ENCODE results near the gene C14orf93. TPM values are rescaled to one million over a fixed set of nuclear protein-coding genes. Genes with fewer than 3 reads are reported as not detected.

Gene C14orf93
- total and polyA plus RNA-seq, 2 experiments from 2014 or later: 6.7 to 26.3 TPM

DNA sequence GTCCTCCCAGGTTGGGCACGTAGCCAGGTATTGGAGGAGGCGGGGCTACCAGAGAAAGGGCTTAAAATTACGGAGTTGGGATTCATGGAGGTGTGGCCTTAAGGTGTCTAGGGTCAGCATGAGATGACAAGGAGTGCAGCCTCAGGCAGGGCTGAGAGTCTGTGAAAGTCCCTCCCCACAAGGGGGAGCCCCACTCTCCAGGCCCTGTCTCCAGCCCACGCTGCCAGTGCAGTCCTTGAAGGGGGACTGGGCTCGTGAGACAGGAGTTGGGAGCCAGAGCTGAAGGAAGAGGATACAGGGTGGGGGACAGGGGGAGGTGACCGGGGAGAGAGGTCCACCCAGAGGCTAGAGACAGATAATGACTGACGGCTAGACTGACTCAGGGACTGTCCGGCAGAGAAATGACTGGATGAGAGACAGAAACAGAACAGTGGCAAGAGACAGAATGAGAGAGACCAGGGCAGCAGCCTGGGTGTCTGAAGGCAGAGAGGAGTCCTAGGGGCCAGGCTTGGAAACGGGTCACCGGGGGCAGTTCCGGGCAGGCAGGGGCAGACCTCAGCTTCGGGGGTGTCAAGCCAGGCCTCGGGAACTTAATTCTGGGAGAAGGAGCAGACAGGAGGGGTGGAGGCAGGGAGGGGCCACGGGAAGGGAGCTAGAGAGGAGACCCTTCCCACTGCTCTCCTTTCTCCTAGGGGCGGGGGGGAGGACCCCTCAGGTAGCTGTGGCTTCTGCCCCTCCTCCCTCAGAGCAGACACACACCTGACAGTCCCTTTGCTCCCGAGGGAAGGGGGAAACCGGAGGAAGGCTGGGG, 46.4 kb upstream of the C14orf93 start:
- Histone ChIP-seq H3K9me3 (ENCODE audit: low read depth) (no peaks in the 10 kb centered on the region), H3K4me1 (ENCODE audit: low read depth) (no peaks in the 10 kb centered on the region), H3K27me3 (no peaks in the 10 kb centered on the region), H3K27ac (no peak overlapping the region), H3K36me3 (peaks cover 14% of the 10 kb centered on the region), H3K4me3 (peak overlapping the region; percentile 46)
- TF ChIP-seq, protein P1, sequence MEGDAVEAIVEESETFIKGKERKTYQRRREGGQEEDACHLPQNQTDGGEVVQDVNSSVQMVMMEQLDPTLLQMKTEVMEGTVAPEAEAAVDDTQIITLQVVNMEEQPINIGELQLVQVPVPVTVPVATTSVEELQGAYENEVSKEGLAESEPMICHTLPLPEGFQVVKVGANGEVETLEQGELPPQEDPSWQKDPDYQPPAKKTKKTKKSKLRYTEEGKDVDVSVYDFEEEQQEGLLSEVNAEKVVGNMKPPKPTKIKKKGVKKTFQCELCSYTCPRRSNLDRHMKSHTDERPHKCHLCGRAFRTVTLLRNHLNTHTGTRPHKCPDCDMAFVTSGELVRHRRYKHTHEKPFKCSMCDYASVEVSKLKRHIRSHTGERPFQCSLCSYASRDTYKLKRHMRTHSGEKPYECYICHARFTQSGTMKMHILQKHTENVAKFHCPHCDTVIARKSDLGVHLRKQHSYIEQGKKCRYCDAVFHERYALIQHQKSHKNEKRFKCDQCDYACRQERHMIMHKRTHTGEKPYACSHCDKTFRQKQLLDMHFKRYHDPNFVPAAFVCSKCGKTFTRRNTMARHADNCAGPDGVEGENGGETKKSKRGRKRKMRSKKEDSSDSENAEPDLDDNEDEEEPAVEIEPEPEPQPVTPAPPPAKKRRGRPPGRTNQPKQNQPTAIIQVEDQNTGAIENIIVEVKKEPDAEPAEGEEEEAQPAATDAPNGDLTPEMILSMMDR (IDR thresholded peaks at IDR 0.05; ENCODE audit: low read depth, low read length): peak; percentile 83
- DNase-seq (ENCODE audit: low read depth in 1 of 2, low spot score in 1 of 2): peak; percentile 70 to 76

DNA sequence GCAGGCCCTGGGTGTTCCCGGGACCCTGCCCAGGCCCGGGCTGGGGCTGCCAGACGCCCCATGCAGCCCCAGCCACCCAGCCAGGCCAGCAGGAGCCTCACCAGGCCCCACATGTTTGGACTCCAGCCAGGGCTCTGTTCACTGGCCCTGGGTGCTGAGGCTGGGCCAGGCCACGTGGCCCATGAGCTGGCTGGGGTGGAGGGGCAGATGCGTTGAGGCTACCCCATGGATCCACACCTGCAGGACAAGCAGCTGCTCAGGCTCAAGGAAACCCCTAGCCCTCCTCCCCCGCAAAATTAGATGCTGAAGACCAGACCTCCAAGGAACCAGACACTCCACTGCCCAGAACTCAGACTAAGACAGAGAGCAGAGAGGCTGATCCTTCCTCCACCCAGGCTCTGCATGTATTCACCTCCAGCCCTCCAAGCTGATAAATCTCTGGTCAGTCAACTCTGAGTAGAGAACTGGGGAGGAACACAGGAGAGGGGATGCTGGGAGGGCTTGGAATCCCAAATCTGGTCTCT, 45.7 kb upstream of the C14orf93 start:
- H3K27me3 ChIP-seq: no peaks in the 10 kb centered on the region
- peaks cover 7% of the 10 kb centered on the region for H3K36me3 ChIP-seq
- no peaks in the 10 kb centered on the region for H3K4me1 ChIP-seq (ENCODE audit: low read depth)
- H3K4me3 ChIP-seq: no peak overlapping the region
- TF ChIP-seq, protein P1 (IDR thresholded peaks at IDR 0.05; ENCODE audit: low read depth, low read length): no peak
- H3K9me3 ChIP-seq (ENCODE audit: low read depth): no peaks in the 10 kb centered on the region
- no peak overlapping the region for H3K27ac ChIP-seq
- DNase-seq (ENCODE audit: low read depth in 1 of 2, low spot score in 1 of 2): peak in 1 of 2 donors; percentile 45

DNA sequence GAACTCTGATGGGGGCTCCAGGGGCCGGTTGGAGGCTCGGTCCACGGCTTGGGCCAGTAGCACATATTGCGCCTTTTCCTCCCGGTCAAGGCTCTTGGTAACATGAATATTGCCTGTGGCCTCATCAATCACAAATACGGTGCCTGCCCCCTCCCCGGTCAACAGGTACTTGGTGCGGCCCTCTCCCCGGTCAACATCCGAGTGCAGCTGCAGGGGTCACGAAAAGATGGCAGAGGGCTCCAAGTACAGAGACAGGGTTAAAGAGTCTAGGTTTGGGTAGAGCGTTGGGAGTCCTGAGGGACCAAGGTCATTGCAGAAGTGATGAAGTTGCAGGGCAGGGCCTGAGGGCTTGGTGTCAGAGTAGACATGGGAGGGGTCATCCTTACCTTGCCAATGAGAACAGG, 45.2 kb upstream of the C14orf93 start:
- TF ChIP-seq, protein P1 (IDR thresholded peaks at IDR 0.05; ENCODE audit: low read depth, low read length): no peak
- Histone ChIP-seq H3K9me3 (ENCODE audit: low read depth) (no peaks in the 10 kb centered on the region), H3K27me3 (no peaks in the 10 kb centered on the region), H3K36me3 (peaks cover 3% of the 10 kb centered on the region), H3K27ac (no peak overlapping the region), H3K4me1 (ENCODE audit: low read depth) (no peaks in the 10 kb centered on the region), H3K4me3 (no peak overlapping the region)
- DNase-seq (ENCODE audit: low read depth in 1 of 2, low spot score in 1 of 2): no peak

DNA sequence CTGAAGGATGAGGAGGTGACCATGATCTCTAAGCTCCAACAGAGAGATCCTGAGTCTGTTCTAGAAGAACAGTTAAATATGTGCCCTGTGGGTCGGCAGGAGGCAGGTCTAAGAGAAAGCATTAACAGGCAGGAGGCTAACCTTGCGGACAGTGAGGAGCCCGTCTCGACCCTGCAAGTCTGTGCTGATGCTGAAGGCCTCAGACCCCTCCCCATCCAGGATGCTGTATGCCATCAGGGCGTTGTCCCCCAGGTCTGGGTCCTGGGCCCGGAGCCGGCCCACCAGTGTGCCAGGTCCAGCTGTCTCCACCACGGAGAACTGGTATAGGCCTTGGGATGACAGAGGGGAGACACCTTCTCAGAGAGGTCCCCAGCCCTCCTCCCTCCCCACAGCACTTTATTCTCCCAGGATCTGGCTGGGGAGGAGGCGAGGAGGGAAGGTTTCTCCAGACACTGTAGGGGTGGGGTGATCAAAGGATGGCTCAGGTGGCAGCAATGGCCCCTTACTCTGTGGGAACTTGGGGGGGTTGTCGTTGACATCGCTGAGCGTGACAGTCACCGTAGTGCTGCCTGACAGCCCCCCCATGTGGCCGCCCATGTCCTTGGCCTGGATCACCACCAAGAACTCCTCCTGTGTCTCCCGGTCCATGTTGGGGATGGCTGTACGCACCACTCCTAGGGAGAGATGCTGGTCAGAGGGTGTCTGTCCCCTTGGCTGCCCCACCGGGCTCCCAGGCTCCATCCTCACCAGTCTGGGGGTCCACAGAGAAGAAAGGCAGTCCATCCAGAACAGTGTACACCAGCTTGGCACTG, 44.3 kb upstream of the C14orf93 start:
- peak in 1 of 2 donors; percentile 26 for DNase-seq (ENCODE audit: low read depth in 1 of 2, low spot score in 1 of 2)
- H3K27me3 ChIP-seq: no peaks in the 10 kb centered on the region

DNA sequence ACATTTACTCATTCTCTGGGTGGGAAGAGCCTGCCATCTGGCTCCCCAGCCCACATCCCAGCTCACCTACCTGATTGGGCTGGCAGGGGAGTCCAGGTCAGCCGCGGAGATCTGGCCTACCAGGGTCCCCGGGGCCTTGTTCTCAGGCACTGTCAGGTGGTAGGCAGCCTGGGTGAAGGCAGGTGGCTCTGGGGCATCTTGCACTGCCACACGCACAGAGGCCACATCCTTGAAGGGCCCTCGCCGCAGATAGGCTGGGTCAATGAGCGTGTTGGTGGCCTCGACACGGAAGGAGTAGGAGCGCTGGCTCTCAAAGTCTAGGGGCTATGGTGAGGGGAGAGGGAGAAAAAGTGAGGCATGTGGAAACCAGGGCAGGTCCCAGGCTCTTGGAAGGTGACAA, 43.5 kb upstream of the C14orf93 start:
- no peak overlapping the region for H3K4me3 ChIP-seq
- no peaks in the 10 kb centered on the region for H3K36me3 ChIP-seq
- no peaks in the 10 kb centered on the region for H3K9me3 ChIP-seq (ENCODE audit: low read depth)
- no peak overlapping the region for H3K27ac ChIP-seq
- no peak for DNase-seq (ENCODE audit: low read depth in 1 of 2, low spot score in 1 of 2)
- TF ChIP-seq, protein P1 (IDR thresholded peaks at IDR 0.05; ENCODE audit: low read depth, low read length): no peak
- no peaks in the 10 kb centered on the region for H3K4me1 ChIP-seq (ENCODE audit: low read depth)
- H3K27me3 ChIP-seq: no peaks in the 10 kb centered on the region

More for the DNA sequence above, 44.3 kb upstream of the C14orf93 start:
- Histone ChIP-seq H3K36me3 (no peaks in the 10 kb centered on the region), H3K4me1 (ENCODE audit: low read depth) (no peaks in the 10 kb centered on the region), H3K9me3 (ENCODE audit: low read depth) (no peaks in the 10 kb centered on the region), H3K27ac (no peak overlapping the region), H3K4me3 (no peak overlapping the region)
- TF ChIP-seq, protein P1 (IDR thresholded peaks at IDR 0.05; ENCODE audit: low read depth, low read length): peak; percentile 13
